ENCODE data around the gene TMEM244.

- TF ChIP-seq MYC (IDR thresholded peaks at IDR 0.05; ENCODE audit: low read depth, low read length) (no peak), CTCF (IDR thresholded peaks at IDR 0.05; ENCODE audit: low read depth, low read length) (no peak)
These were observed 47.2 kb upstream of the TMEM244 start for GRCh38 chr6:129908356-129908755.
